Neuron (in vitro differentiated cells): ENCODE measurements around the gene TMEM236.

ENCODE experiments used
- H2AFZ ChIP-seq: one replicate; pipeline ENCODE4 v1.6.1; 2013; ENCODE audit warnings: low read depth, mild to moderate bottlenecking, inconsistent platforms, low read length, moderate library complexity
- H3K27me3 ChIP-seq: one replicate; pipeline ENCODE4 v1.6.1; 2013; ENCODE audit warnings: low read length; ENCODE audit not compliant: insufficient read depth
- H3K36me3 ChIP-seq: one replicate; pipeline ENCODE4 v1.6.1; 2013; ENCODE audit warnings: low read length; ENCODE audit not compliant: insufficient read depth
- H3K4me1 ChIP-seq: one replicate; pipeline ENCODE4 v1.6.1; 2013; ENCODE audit warnings: low read length; ENCODE audit not compliant: insufficient read depth
- H3K4me3 ChIP-seq: 2 replicates; pipeline ENCODE4 v1.5.1; 2013; ENCODE audit warnings: mild to moderate bottlenecking, low read length, moderate library complexity
- H3K9me3 ChIP-seq: one replicate; pipeline ENCODE4 v1.6.1; 2013; ENCODE audit warnings: low read length

The TMEM236 gene

GRCh38 chr10:17831341-17831740 lies 79.3 kb downstream of the TMEM236 start:
- H3K4me1 ChIP-seq = no peaks in the 10 kb centered on the region
- no peaks in the 10 kb centered on the region for H3K27me3 ChIP-seq
- no peaks in the 10 kb centered on the region for H3K9me3 ChIP-seq

GRCh38 chr10:17831896-17832295 lies 79.9 kb downstream of the TMEM236 start:
- H3K4me1 ChIP-seq = no peaks in the 10 kb centered on the region
- no peaks in the 10 kb centered on the region for H3K9me3 ChIP-seq
- no peaks in the 10 kb centered on the region for H3K27me3 ChIP-seq
- no peak overlapping the region for H3K4me3 ChIP-seq
- H2AFZ ChIP-seq = no peak overlapping the region
- H3K36me3 ChIP-seq = no peaks in the 10 kb centered on the region

More at GRCh38 chr10:17831341-17831740, 79.3 kb downstream of the TMEM236 start:
- Histone ChIP-seq H3K4me3 (no peak overlapping the region), H2AFZ (no peak overlapping the region), H3K36me3 (no peaks in the 10 kb centered on the region)

GRCh38 chr10:17833656-17834055 lies 81.7 kb downstream of the TMEM236 start:
- H3K9me3 ChIP-seq = no peaks in the 10 kb centered on the region
- no peak overlapping the region for H2AFZ ChIP-seq
- H3K36me3 ChIP-seq = no peaks in the 10 kb centered on the region
- H3K27me3 ChIP-seq = no peaks in the 10 kb centered on the region
- no peak overlapping the region for H3K4me3 ChIP-seq
- H3K4me1 ChIP-seq = no peaks in the 10 kb centered on the region

- Histone ChIP-seq H3K9me3 (no peaks in the 10 kb centered on the region), H3K4me3 (no peak overlapping the region), H2AFZ (no peak overlapping the region)
These were observed 83.7 kb downstream of the TMEM236 start for GRCh38 chr10:17835688-17836087.

GRCh38 chr10:17836942-17837341 lies 84.9 kb downstream of the TMEM236 start:
- Histone ChIP-seq H3K36me3 (no peaks in the 10 kb centered on the region), H3K4me3 (no peak overlapping the region), H2AFZ (no peak overlapping the region), H3K9me3 (no peaks in the 10 kb centered on the region), H3K27me3 (no peaks in the 10 kb centered on the region), H3K4me1 (no peaks in the 10 kb centered on the region)

More at GRCh38 chr10:17835688-17836087, 83.7 kb downstream of the TMEM236 start:
- no peaks in the 10 kb centered on the region for H3K27me3 ChIP-seq
- H3K36me3 ChIP-seq = no peaks in the 10 kb centered on the region
- H3K4me1 ChIP-seq = no peaks in the 10 kb centered on the region

GRCh38 chr10:17838080-17838648 lies 86.2 kb downstream of the TMEM236 start:
- no peaks in the 10 kb centered on the region for H3K4me1 ChIP-seq
- H3K9me3 ChIP-seq = no peaks in the 10 kb centered on the region
- H3K4me3 ChIP-seq = no peak overlapping the region
- no peaks in the 10 kb centered on the region for H3K27me3 ChIP-seq
- H2AFZ ChIP-seq = no peak overlapping the region
- H3K36me3 ChIP-seq = no peaks in the 10 kb centered on the region

GRCh38 chr10:17841050-17841449 lies 89.0 kb downstream of the TMEM236 start:
- no peaks in the 10 kb centered on the region for H3K9me3 ChIP-seq
- H3K4me3 ChIP-seq = no peak overlapping the region
- H3K4me1 ChIP-seq = no peaks in the 10 kb centered on the region
- H3K27me3 ChIP-seq = no peaks in the 10 kb centered on the region
- no peaks in the 10 kb centered on the region for H3K36me3 ChIP-seq
- no peak overlapping the region for H2AFZ ChIP-seq

GRCh38 chr10:17842641-17843040 lies 90.6 kb downstream of the TMEM236 start:
- H3K4me1 ChIP-seq = no peaks in the 10 kb centered on the region
- H3K4me3 ChIP-seq = no peak overlapping the region
- no peaks in the 10 kb centered on the region for H3K9me3 ChIP-seq
- H2AFZ ChIP-seq = no peak overlapping the region
- H3K36me3 ChIP-seq = no peaks in the 10 kb centered on the region
- no peaks in the 10 kb centered on the region for H3K27me3 ChIP-seq

GRCh38 chr10:17847585-17848296 lies 95.7 kb downstream of the TMEM236 start:
- no peaks in the 10 kb centered on the region for H3K4me1 ChIP-seq
- H3K36me3 ChIP-seq = no peaks in the 10 kb centered on the region
- no peaks in the 10 kb centered on the region for H3K9me3 ChIP-seq
- H2AFZ ChIP-seq = no peak overlapping the region
- H3K27me3 ChIP-seq = no peaks in the 10 kb centered on the region
- no peak overlapping the region for H3K4me3 ChIP-seq

- Histone ChIP-seq H3K4me1 (no peaks in the 10 kb centered on the region), H3K9me3 (no peaks in the 10 kb centered on the region), H3K36me3 (no peaks in the 10 kb centered on the region), H3K27me3 (no peaks in the 10 kb centered on the region), H2AFZ (no peak overlapping the region), H3K4me3 (no peak overlapping the region)
These were observed 96.6 kb downstream of the TMEM236 start for GRCh38 chr10:17848646-17849045.
